MM.1S (cell line): ENCODE data around the gene VAMP2.

Source experiments
- EZH2 ChIP-seq: fragments of 300-600 bp; sonication (generic); optimal IDR thresholded peaks from 2 replicates; pipeline ENCODE3; 2017; ENCODE audit warnings: low read depth, mild to moderate bottlenecking, antibody characterized with exemption, low read length, mixed read lengths
- TF ChIP-seq, protein P1 (sequence below): fragments of 300-600 bp; sonication (generic); IDR thresholded peaks from 2 replicates; pipeline ENCODE4 v1.5.1; 2016; ENCODE audit warnings: antibody characterized with exemption, low read length, mixed read lengths

DNA sequence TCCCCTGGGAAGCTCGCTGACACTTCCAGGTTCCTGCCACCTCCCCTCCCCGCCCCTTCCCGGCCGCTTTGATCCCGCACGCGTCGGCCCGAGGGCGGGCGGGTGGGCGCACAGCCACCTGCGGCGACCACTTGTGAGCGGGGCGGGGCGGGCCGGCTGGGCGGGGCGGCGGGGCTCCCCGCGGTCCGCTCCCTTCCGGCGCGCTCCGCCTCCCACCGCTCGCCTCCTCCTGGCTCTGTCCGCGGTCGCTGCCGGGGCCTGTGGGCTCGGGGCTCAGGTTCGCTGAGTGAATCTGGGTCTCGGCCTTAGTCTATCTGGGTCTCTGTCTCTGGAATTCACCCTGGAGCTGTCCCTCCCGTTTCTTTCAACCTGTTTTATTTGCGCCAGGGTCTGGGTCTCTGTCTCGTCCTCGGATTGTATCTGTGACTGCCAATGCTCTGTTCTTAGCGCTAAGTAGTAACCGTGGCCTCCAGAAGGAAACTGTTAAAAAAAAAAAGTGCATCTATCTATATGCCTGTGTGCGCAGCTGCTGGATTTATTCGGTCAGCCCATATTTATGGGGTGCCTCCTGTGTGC is 36.2 kb downstream of the VAMP2 start:
- TF ChIP-seq, protein P1, sequence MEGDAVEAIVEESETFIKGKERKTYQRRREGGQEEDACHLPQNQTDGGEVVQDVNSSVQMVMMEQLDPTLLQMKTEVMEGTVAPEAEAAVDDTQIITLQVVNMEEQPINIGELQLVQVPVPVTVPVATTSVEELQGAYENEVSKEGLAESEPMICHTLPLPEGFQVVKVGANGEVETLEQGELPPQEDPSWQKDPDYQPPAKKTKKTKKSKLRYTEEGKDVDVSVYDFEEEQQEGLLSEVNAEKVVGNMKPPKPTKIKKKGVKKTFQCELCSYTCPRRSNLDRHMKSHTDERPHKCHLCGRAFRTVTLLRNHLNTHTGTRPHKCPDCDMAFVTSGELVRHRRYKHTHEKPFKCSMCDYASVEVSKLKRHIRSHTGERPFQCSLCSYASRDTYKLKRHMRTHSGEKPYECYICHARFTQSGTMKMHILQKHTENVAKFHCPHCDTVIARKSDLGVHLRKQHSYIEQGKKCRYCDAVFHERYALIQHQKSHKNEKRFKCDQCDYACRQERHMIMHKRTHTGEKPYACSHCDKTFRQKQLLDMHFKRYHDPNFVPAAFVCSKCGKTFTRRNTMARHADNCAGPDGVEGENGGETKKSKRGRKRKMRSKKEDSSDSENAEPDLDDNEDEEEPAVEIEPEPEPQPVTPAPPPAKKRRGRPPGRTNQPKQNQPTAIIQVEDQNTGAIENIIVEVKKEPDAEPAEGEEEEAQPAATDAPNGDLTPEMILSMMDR, result no peak
- no peak for TF ChIP-seq EZH2
